OCI-LY7 (cell line): ENCODE measurements around the gene NELFA. TPM values are rescaled to one million over a fixed set of nuclear protein-coding genes. Genes with fewer than 3 reads are reported as not detected.

Experiments
- BruUV-seq: library from RNA; stranded (reverse); fragments of 400-500 nt; replicated peaks from 2 replicates; lab custom pipeline; 2021; lab: Mats Ljungman, UMichigan
- CTCF ChIA-PET: fragments of 300-600 bp; sonication (Branson Sonifier 250); formaldehyde crosslinking; loops from one replicate; lab custom pipeline; 2022; ENCODE audit warnings: antibody characterized with exemption; ENCODE audit not compliant: unreplicated experiment; lab: Charles Lee
- POLR2A ChIA-PET: fragments of 300-600 bp; sonication (Branson Sonifier 250); formaldehyde crosslinking; loops from one replicate; lab custom pipeline; 2022; ENCODE audit warnings: antibody characterized with exemption; lab: Charles Lee
- DNase-seq: peaks from one replicate; pipeline ENCODE4 v3.0.0-alpha.2; 2015; ENCODE audit warnings: low spot score
- H2AFZ ChIP-seq: fragments of 200-600 bp; sonication (generic), shearing (Covaris generic); 2 replicates; pipeline ENCODE4 v1.6.1; 2014; ENCODE audit warnings: mild to moderate bottlenecking, antibody characterized with exemption, low read length, moderate library complexity
- H3K27ac ChIP-seq: fragments of 200-600 bp; sonication (generic); 2 replicates; pipeline ENCODE4 v1.5.1; 2014; ENCODE audit warnings: mixed run types, low read depth, mild to moderate bottlenecking, moderate library complexity, low read length, inconsistent platforms; ENCODE audit not compliant: poor library complexity, severe bottlenecking
- H3K36me3 ChIP-seq: fragments of 200-600 bp; sonication (generic); 2 replicates; pipeline ENCODE4 v1.6.1; 2014; ENCODE audit warnings: mild to moderate bottlenecking, antibody characterized with exemption, low read length, moderate library complexity, mixed read lengths; ENCODE audit not compliant: insufficient read depth
- H3K4me1 ChIP-seq: fragments of 200-600 bp; sonication (generic); 2 replicates; pipeline ENCODE4 v1.5.1; 2014; ENCODE audit warnings: mild to moderate bottlenecking, low read length; ENCODE audit not compliant: insufficient read depth, poor library complexity, severe bottlenecking
- H3K4me2 ChIP-seq: fragments of 200-600 bp; sonication (generic); 2 replicates; pipeline ENCODE4 v1.6.1; 2014; ENCODE audit warnings: mild to moderate bottlenecking, low read length
- H3K4me3 ChIP-seq: fragments of 200-600 bp; sonication (generic); 2 replicates; pipeline ENCODE4 v1.5.1; 2014; ENCODE audit warnings: mild to moderate bottlenecking, low read depth, low read length; ENCODE audit not compliant: poor library complexity, severe bottlenecking
- H3K79me2 ChIP-seq: fragments of 200-600 bp; sonication (generic); 2 replicates; pipeline ENCODE4 v1.6.1; 2016; ENCODE audit warnings: low read depth, mild to moderate bottlenecking, low read length, moderate library complexity, mixed read lengths; ENCODE audit not compliant: insufficient read depth
- H3K9me2 ChIP-seq: fragments of 200-600 bp; sonication (generic); 2 replicates; pipeline ENCODE4 v1.6.1; 2016; ENCODE audit warnings: mild to moderate bottlenecking, low read length, mixed read lengths; ENCODE audit not compliant: insufficient read depth
- H3K9me3 ChIP-seq: fragments of 200-600 bp; sonication (generic); 2 replicates; pipeline ENCODE4 v1.6.1; 2014; ENCODE audit warnings: mild to moderate bottlenecking, mixed run types, low read length, mixed read lengths
- H4K20me1 ChIP-seq: fragments of 200-600 bp; sonication (generic); 2 replicates; pipeline ENCODE4 v1.6.1; 2014; ENCODE audit warnings: mild to moderate bottlenecking, antibody characterized with exemption, low read length, moderate library complexity, mixed read lengths; ENCODE audit not compliant: insufficient read depth
- CTCF ChIP-seq: fragments of 200-600 bp; sonication (generic); conservative IDR thresholded peaks from 2 replicates; pipeline ENCODE4 v1.5.1; 2014; ENCODE audit warnings: mild to moderate bottlenecking, antibody characterized with exemption, low read length, moderate library complexity, mixed read lengths
- EZH2phosphoT487 ChIP-seq: fragments of 200-600 bp; sonication (generic); IDR thresholded peaks from 2 replicates; pipeline ENCODE4 v1.6.1; 2018; ENCODE audit warnings: low read depth, borderline replicate concordance, mild to moderate bottlenecking, mixed run types, antibody characterized with exemption, low read length, moderate library complexity, mixed read lengths
- intact Hi-C: fragments of 100-400 bp; cut with micrococcal nuclease; formaldehyde crosslinking; loops from one replicate; pipeline ENCODE4 v1.10.0; 2022; ENCODE audit not compliant: unreplicated experiment
- total RNA-seq, 2 experiments: library from RNA; depleted of rRNA in 1 of 2; stranded (reverse); fragments of >200 nt in 1 of 2; shearing (Covaris generic) in 1 of 2; gene quantifications; 2 replicates each; pipeline ENCODE4 v1.2.3, GENCODE V29; 2014 to 2022

NELFA gene
- total RNA-seq, 2 experiments from 2014 or later = 45.5 to 45.7 TPM

GRCh38 chr4:1952058-1952700, 56.6 kb downstream of the NELFA start:
- no peaks in the 10 kb centered on the region for H3K9me2 ChIP-seq
- POLR2A ChIA-PET = interaction anchor here (0.6 kb wide), 1 partner anchor 12 kb away, joined by 3 read pairs; no protein-coding TSS in a partner anchor
- intact Hi-C loops = no loop called here
- H2AFZ ChIP-seq = no peak overlapping the region
- no peaks in the 10 kb centered on the region for H3K4me1 ChIP-seq
- H3K36me3 ChIP-seq = peaks cover 91% of the 10 kb centered on the region
- H3K79me2 ChIP-seq = no peaks in the 10 kb centered on the region
- H3K4me3 ChIP-seq = no peak overlapping the region
- TF ChIP-seq CTCF = no peak
- no peak for TF ChIP-seq EZH2phosphoT487
- BruUV-seq = no TSS peak
- no peak overlapping the region for H3K4me2 ChIP-seq
- H3K27ac ChIP-seq = no peak overlapping the region
- DNase-seq = no peak
- CTCF ChIA-PET = no interaction called here
- H3K9me3 ChIP-seq = no peaks in the 10 kb centered on the region
- H4K20me1 ChIP-seq = no peaks in the 10 kb centered on the region

- CTCF ChIA-PET = no interaction called here
Measured at GRCh38 chr4:1950369-1950768, 58.4 kb downstream of the NELFA start.

More at GRCh38 chr4:1950369-1950768, 58.4 kb downstream of the NELFA start:
- Histone ChIP-seq H2AFZ (no peak overlapping the region), H3K4me1 (no peaks in the 10 kb centered on the region), H3K79me2 (no peaks in the 10 kb centered on the region), H4K20me1 (no peaks in the 10 kb centered on the region), H3K9me3 (no peaks in the 10 kb centered on the region), H3K36me3 (peaks cover 88% of the 10 kb centered on the region), H3K4me2 (no peak overlapping the region), H3K27ac (no peak overlapping the region), H3K4me3 (no peak overlapping the region), H3K9me2 (no peaks in the 10 kb centered on the region)
- no TSS peak for BruUV-seq
- intact Hi-C loops = no loop called here
- TF ChIP-seq CTCF = no peak
- no peak for TF ChIP-seq EZH2phosphoT487
- POLR2A ChIA-PET = no interaction called here
- DNase-seq = no peak
